BE2C (cell line): Measurements from ENCODE around the gene CPLX4.

Source experiments
- DNase-seq: peaks from one replicate; pipeline ENCODE4 v3.0.0-alpha.2; 2020
- H3K27me3 ChIP-seq: fragments of 250-450 bp; sonication (Bioruptor Pico); 2 replicates; pipeline ENCODE4 v1.5.1; 2020; ENCODE audit warnings: mild to moderate bottlenecking
- H3K36me3 ChIP-seq: fragments of 250-450 bp; sonication (Bioruptor Pico); 2 replicates; pipeline ENCODE4 v1.5.1; 2020; ENCODE audit warnings: mild to moderate bottlenecking
- H3K4me1 ChIP-seq: fragments of 250-450 bp; sonication (Bioruptor Pico); 2 replicates; pipeline ENCODE4 v1.5.1; 2020
- H3K4me3 ChIP-seq: 2 replicates; pipeline ENCODE4 v1.5.1; 2011; ENCODE audit warnings: low read depth, low read length
- H3K9me3 ChIP-seq: fragments of 250-450 bp; sonication (Bioruptor Pico); 2 replicates; pipeline ENCODE4 v1.5.1; 2020
- CTCF ChIP-seq: IDR thresholded peaks from 2 replicates; pipeline ENCODE4 v1.5.1; 2012; ENCODE audit warnings: mild to moderate bottlenecking, low read depth, low read length

CPLX4 gene

DNA sequence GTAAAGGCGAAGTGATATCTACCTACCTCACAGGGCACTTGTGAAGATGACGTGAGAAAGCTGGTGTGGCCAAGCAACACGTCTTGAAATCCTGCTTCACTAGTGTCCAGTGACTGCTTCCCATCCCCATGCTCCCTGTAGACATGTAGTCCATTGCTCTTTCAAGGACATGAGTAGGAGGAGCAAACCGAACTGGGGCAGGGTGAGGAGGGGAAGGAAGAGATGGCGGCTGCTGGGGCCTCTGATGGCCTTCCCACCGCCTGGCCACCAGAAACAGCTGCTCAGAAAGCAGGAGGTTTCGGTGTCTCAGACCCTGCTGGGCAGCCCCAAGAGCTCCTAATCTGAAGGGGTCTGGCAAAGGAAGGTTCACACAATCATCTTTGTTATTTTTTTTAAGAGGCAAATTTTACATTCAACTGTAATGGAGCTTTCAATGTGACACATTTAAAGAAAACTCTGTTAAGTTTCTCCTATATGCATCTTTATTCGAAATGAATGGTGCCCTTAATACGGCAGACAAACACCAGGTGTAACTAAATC is 14.7 kb downstream of the CPLX4 start:
- no peaks in the 10 kb centered on the region for H3K9me3 ChIP-seq
- no peak for DNase-seq
- no peaks in the 10 kb centered on the region for H3K4me1 ChIP-seq
- H3K36me3 ChIP-seq, result no peaks in the 10 kb centered on the region
- no peaks in the 10 kb centered on the region; the same call in 1 of the 2 replicates for H3K27me3 ChIP-seq
- TF ChIP-seq CTCF, result no peak
- H3K4me3 ChIP-seq, result no peak overlapping the region

GRCh38 chr18:59303006-59303405 is 15.4 kb downstream of the CPLX4 start:
- no peak overlapping the region for H3K4me3 ChIP-seq
- no peak for DNase-seq
- no peaks in the 10 kb centered on the region for H3K36me3 ChIP-seq
- no peak for TF ChIP-seq CTCF
- no peaks in the 10 kb centered on the region for H3K4me1 ChIP-seq
- H3K27me3 ChIP-seq, result no peaks in the 10 kb centered on the region; the same call in 1 of the 2 replicates
- H3K9me3 ChIP-seq, result no peaks in the 10 kb centered on the region

DNA sequence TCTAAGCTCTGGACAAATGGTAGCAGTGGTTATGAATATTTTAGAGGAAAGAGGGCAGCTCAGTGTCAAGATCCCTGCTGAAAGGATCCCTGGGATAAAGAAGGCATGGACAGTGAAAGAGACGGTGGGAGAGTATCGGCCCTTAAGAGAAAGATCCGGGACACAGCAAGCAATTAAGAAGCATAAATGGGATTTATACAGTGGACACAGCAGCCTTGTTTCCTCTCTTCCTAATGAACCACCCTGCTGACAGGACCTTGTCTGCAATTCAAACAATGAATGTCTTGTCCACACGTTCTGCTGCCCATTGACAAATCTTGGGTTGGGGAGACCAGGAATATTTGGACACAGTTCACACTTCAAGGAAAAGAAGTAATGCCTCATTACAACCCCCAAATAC is 16.5 kb downstream of the CPLX4 start:
- no peaks in the 10 kb centered on the region for H3K4me1 ChIP-seq
- H3K4me3 ChIP-seq, result no peak overlapping the region
- H3K36me3 ChIP-seq, result no peaks in the 10 kb centered on the region
- DNase-seq, result no peak
- H3K27me3 ChIP-seq, result no peaks in the 10 kb centered on the region; the same call in 1 of the 2 replicates
- no peak for TF ChIP-seq CTCF
- H3K9me3 ChIP-seq, result no peaks in the 10 kb centered on the region

- H3K27me3 ChIP-seq, result no peaks in the 10 kb centered on the region; the same call in 1 of the 2 replicates
- H3K9me3 ChIP-seq, result no peaks in the 10 kb centered on the region
- TF ChIP-seq CTCF, result no peak
- no peak for DNase-seq
- H3K36me3 ChIP-seq, result no peaks in the 10 kb centered on the region
- no peak overlapping the region for H3K4me3 ChIP-seq
- H3K4me1 ChIP-seq, result no peaks in the 10 kb centered on the region
These were observed 17.7 kb downstream of the CPLX4 start for GRCh38 chr18:59300676-59301285.

DNA sequence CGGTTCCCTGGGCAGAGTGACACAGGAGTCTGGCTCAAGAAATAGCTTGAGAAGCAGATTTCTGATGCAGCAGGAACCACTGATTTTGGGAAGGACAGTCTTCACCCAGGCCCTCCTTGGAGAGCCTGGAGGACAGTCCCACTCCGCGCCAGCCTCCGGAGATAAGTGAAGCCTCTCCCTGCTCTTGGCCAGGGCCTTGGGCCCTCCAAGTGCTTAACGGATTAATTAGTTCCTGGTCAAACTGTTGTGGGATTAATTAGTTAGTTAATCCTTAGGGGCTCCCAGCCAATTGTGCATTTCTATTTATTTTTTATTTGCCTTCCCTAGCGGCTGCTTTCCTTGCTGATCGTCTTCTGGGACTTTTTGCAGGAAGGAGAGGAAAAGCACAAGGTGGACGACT is 19.6 kb downstream of the CPLX4 start:
- Histone ChIP-seq H3K27me3 (no peaks in the 10 kb centered on the region; the same call in 1 of the 2 replicates), H3K4me3 (no peak overlapping the region), H3K36me3 (no peaks in the 10 kb centered on the region), H3K9me3 (no peaks in the 10 kb centered on the region), H3K4me1 (no peaks in the 10 kb centered on the region)
- no peak for TF ChIP-seq CTCF
- DNase-seq, result no peak

DNA sequence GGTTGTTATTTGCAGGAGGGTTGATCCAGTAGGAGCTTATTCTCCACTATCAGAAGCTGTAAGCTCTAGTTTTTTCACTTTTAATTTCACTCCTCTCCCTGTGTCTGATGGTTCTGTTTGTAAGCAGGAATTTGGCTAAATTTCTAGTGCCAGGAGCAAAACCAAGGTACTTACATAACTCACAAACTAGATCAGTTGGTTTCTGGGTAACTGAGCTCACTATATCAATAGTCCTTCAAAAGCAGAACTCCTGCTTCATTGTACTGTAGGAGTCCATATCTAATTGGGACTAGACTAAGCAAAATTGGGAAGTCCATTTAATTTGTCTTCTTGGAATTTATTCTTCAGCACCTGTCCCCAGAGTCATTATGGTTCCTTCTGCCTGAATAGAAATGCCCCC is 25.1 kb downstream of the CPLX4 start:
- no peak for DNase-seq
- Histone ChIP-seq H3K4me1 (no peaks in the 10 kb centered on the region), H3K9me3 (no peaks in the 10 kb centered on the region), H3K27me3 (peaks cover 7% of the 10 kb centered on the region), H3K36me3 (no peaks in the 10 kb centered on the region), H3K4me3 (no peak overlapping the region)
- no peak for TF ChIP-seq CTCF
